ENCODE data around the gene VIT. TPM values are rescaled to one million over a fixed set of nuclear protein-coding genes. Genes with fewer than 3 reads are reported as not detected.

Gene VIT
- total RNA-seq, 1 donor from 2014 or later, result not detected

DNA sequence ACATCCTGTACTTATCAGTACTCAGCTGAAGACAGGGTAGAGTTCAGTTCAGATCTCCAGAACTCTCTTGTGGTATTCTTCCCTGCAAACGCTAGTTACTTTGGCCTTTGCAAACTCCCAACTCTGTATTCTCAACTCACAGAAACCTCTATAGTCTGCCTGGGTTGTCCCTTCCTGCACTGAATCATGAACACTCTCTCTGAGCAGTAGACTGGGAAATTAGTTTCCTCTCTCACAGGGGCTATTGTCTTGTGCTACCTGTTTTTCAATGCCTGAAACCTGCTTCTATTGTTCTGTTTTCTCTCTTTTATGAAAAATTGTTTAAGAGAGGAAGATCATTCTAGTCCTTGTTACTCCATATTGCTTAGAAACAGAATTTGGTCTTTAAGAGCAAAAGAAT is 134.7 kb downstream of the VIT start:
- no peak for DNase-seq
- H3K9me3 Mint-ChIP-seq (ENCODE audit: unreplicated experiment), result no peaks in the 10 kb centered on the region
- no peak overlapping the region for H3K27ac Mint-ChIP-seq (ENCODE audit: unreplicated experiment)
- H3K4me1 Mint-ChIP-seq (ENCODE audit: low read depth, unreplicated experiment), result no peaks in the 10 kb centered on the region
- no peaks in the 10 kb centered on the region for H3K27me3 Mint-ChIP-seq (ENCODE audit: unreplicated experiment)
- no peaks in the 10 kb centered on the region for H3K36me3 Mint-ChIP-seq (ENCODE audit: unreplicated experiment)
- no peak overlapping the region for H3K4me3 Mint-ChIP-seq (ENCODE audit: unreplicated experiment)
- TF ChIP-seq, protein P1, sequence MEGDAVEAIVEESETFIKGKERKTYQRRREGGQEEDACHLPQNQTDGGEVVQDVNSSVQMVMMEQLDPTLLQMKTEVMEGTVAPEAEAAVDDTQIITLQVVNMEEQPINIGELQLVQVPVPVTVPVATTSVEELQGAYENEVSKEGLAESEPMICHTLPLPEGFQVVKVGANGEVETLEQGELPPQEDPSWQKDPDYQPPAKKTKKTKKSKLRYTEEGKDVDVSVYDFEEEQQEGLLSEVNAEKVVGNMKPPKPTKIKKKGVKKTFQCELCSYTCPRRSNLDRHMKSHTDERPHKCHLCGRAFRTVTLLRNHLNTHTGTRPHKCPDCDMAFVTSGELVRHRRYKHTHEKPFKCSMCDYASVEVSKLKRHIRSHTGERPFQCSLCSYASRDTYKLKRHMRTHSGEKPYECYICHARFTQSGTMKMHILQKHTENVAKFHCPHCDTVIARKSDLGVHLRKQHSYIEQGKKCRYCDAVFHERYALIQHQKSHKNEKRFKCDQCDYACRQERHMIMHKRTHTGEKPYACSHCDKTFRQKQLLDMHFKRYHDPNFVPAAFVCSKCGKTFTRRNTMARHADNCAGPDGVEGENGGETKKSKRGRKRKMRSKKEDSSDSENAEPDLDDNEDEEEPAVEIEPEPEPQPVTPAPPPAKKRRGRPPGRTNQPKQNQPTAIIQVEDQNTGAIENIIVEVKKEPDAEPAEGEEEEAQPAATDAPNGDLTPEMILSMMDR (IDR thresholded peaks at IDR 0.05; ENCODE audit: partially characterized antibody, unreplicated experiment), result no peak

DNA sequence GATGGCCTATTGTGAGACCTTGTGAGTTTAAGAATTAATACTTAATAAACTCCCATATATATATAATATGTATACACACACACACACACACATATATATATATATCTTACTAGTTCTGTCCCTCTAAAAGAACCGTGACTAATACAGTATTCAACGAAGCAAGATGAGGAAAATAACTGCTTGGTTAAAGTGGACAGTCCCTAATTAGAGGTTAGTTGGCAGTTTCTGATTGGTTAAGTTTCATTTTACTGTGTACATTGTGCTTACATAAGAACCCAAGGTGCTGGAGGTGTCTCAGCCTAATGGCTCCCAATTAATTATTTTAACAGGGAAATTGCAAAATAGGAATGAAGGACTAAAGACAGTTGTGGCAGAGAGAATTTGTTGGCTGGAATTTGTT is 137.7 kb downstream of the VIT start:
- TF ChIP-seq, protein P1 (IDR thresholded peaks at IDR 0.05; ENCODE audit: partially characterized antibody, unreplicated experiment), result no peak
- Mint-ChIP-seq H3K4me3 (ENCODE audit: unreplicated experiment) (no peak overlapping the region), H3K4me1 (ENCODE audit: low read depth, unreplicated experiment) (no peaks in the 10 kb centered on the region), H3K36me3 (ENCODE audit: unreplicated experiment) (no peaks in the 10 kb centered on the region), H3K9me3 (ENCODE audit: unreplicated experiment) (no peaks in the 10 kb centered on the region), H3K27ac (ENCODE audit: unreplicated experiment) (no peak overlapping the region), H3K27me3 (ENCODE audit: unreplicated experiment) (no peaks in the 10 kb centered on the region)
- no peak for DNase-seq

DNA sequence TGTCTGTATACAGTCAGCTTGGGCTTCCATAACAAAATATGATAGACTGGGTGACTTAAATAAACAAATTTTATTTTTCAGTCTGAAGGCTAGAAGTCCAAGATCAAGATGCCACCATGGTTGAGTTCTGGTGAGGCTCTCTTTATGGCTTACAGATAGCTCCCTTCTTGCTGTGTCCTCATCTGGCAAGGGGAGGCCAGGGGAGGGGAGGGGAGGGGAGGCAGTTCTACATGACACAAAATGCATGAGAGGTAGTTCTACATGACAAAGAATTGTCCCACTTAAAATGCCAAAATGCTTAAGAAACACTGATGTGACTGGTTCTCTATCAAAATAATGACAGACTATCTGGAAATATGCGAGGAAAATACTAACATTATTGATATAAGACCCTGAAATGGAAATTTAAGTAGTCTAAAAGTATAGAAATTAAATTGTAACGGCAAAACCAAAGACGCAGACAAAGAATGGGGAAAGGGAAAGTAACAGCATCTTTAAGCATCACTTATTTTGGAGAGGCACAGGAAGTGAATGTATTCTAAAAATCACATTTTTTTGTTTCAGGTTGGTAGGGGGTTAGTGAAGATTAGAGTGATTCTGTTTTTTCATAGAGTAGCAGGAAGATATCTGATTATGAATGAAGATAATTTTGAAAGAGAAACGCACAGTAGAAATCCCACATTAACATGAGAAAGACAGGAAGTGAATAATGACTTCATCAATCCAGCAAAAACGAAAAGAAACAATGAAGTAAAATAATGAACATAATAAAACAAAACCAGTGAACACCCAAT is 138.4 kb downstream of the VIT start:
- no peaks in the 10 kb centered on the region for H3K27me3 Mint-ChIP-seq (ENCODE audit: unreplicated experiment)
- no peak for DNase-seq

DNA sequence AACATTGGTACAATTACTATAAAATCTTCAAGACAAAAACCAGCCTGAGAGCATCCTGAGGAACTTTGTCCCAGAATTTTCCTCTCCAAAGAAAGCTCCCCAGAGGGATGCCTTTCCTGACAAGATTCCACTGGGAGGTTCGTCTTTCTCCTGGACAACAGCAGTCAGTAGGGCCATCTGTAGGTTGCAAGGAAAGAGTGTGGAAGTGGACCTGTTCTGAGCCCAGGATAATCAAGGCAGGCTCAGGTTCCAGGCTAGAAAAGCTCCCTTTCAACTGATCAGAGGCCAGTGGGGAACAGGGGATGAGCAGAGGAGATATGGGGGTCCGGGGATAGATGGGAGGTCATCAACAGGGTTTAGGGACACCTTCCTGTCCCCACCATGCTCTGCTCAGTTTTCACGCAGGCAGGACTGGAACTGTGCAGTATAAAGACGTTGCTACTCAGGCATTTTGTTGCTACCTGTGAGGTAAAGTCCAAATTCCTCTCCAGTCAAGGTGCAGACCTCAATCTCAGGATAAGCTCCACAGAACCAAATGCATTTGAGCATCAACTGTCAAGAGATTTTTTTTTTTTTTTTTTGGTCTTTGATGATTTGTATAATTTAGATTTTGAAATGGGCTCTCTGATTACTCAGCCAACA is 143.6 kb downstream of the VIT start:
- Mint-ChIP-seq H3K9me3 (ENCODE audit: unreplicated experiment) (no peaks in the 10 kb centered on the region), H3K4me1 (ENCODE audit: low read depth, unreplicated experiment) (peaks cover 8% of the 10 kb centered on the region), H3K4me3 (ENCODE audit: unreplicated experiment) (no peak overlapping the region), H3K36me3 (ENCODE audit: unreplicated experiment) (no peaks in the 10 kb centered on the region), H3K27ac (ENCODE audit: unreplicated experiment) (no peak overlapping the region), H3K27me3 (ENCODE audit: unreplicated experiment) (peaks cover 2% of the 10 kb centered on the region)
- TF ChIP-seq, protein P1 (IDR thresholded peaks at IDR 0.05; ENCODE audit: partially characterized antibody, unreplicated experiment), result no peak
- no peak for DNase-seq

More for the DNA sequence above, 138.4 kb downstream of the VIT start:
- Mint-ChIP-seq H3K36me3 (ENCODE audit: unreplicated experiment) (no peaks in the 10 kb centered on the region), H3K4me1 (ENCODE audit: low read depth, unreplicated experiment) (peaks cover under 1% of the 10 kb centered on the region), H3K27ac (ENCODE audit: unreplicated experiment) (no peak overlapping the region), H3K4me3 (ENCODE audit: unreplicated experiment) (no peak overlapping the region), H3K9me3 (ENCODE audit: unreplicated experiment) (no peaks in the 10 kb centered on the region)
- TF ChIP-seq, protein P1 (IDR thresholded peaks at IDR 0.05; ENCODE audit: partially characterized antibody, unreplicated experiment), result no peak

DNA sequence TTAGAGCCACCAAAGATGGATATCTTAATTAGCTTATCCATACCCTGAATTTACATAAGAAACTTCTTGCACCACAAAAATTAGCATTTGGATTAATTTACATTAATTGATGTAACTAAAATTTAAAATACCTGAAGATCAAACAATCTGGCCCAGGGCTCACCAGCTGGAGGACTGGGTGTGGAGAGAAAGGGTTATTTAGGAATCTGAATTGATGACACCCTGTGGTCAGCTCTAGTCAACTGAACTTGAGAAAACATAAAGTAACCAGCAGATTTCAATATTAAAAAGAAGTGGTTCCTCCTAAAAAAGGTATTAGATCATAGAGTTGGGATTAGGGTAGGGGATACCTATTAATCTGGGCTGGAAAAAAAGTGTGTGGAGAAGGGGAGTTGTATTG is 147.3 kb downstream of the VIT start:
- Mint-ChIP-seq H3K4me3 (ENCODE audit: unreplicated experiment) (no peak overlapping the region), H3K36me3 (ENCODE audit: unreplicated experiment) (no peaks in the 10 kb centered on the region), H3K9me3 (ENCODE audit: unreplicated experiment) (no peaks in the 10 kb centered on the region), H3K27ac (ENCODE audit: unreplicated experiment) (no peak overlapping the region), H3K27me3 (ENCODE audit: unreplicated experiment) (peaks cover 2% of the 10 kb centered on the region), H3K4me1 (ENCODE audit: low read depth, unreplicated experiment) (peaks cover 8% of the 10 kb centered on the region)
- TF ChIP-seq, protein P1 (IDR thresholded peaks at IDR 0.05; ENCODE audit: partially characterized antibody, unreplicated experiment), result no peak
- DNase-seq, result no peak
